WI38 (cell line): Measurements from ENCODE around the gene ZNF775.

Experiments
- H3K4me3 ChIP-seq: 2 replicates; pipeline ENCODE4 v1.5.1; 2011; ENCODE audit warnings: low read depth, mild to moderate bottlenecking, control low read depth, low read length
- CTCF ChIP-seq: IDR thresholded peaks from 2 replicates; pipeline ENCODE4 v1.5.1; 2012; ENCODE audit warnings: low read depth, mild to moderate bottlenecking, control low read depth, low read length

ZNF775 gene

GRCh38 chr7:150390205-150390604 is 11.1 kb downstream of the ZNF775 start:
- no peak for TF ChIP-seq CTCF
- no peak overlapping the region for H3K4me3 ChIP-seq

- TF ChIP-seq CTCF = no peak
- H3K4me3 ChIP-seq = no peak overlapping the region
These were observed 14.2 kb downstream of the ZNF775 start for GRCh38 chr7:150393325-150393724.

DNA sequence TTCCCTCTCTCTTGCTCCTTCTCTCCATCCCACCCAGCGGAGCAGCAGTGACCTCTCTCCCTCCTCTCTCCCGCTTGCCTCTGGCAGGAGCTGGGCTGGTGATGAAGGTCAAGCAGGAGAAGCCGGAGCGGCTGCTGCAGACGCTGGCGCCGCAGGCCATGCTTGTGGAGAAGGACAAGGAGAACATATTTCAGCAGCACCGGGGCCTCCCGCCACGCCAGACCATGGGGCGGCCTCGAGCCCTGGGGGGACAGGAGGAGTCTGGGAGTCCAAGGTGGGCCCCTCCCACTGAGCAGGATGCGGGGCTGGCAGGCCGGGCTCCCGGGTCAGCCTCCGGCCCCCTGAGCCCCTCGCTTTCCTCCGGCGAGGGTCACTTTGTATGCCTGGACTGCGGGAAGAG is 17.3 kb downstream of the ZNF775 start:
- no peak overlapping the region for H3K4me3 ChIP-seq

GRCh38 chr7:150396851-150397260 is 17.7 kb downstream of the ZNF775 start:
- H3K4me3 ChIP-seq = no peak overlapping the region
- no peak for TF ChIP-seq CTCF

More for the DNA sequence above, 17.3 kb downstream of the ZNF775 start:
- TF ChIP-seq CTCF = no peak

DNA sequence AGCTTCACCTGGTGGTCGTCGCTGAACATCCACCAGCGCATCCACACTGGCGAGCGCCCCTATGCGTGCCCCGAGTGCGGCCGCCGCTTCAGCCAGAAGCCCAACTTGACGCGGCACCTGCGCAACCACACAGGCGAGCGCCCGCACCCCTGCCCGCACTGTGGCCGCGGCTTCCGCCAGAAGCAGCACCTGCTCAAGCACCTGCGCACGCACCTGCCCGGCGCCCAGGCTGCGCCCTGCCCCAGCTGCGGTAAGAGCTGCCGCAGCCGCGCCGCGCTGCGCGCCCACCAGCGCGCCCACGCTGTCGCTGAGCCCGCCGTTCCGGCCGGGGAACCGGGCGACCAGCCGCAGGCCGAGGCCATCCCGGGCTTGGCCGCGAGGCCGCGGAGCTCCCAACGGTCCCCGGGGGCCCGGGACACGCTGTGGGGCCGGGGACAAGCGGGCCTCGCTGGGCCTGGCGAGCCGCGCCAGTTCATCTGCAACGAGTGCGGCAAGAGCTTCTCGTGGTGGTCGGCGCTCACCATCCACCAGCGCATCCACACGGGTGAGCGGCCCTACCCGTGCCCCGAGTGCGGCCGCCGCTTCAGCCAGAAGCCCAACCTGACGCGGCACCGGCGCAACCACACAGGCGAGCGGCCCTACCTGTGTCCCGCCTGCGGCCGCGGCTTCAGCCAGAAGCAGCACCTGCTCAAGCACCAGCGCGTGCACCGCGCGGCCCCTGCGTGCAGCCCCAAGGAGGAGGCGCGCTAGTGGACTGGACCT is 18.4 kb downstream of the ZNF775 start:
- H3K4me3 ChIP-seq = no peak overlapping the region
- no peak for TF ChIP-seq CTCF

DNA sequence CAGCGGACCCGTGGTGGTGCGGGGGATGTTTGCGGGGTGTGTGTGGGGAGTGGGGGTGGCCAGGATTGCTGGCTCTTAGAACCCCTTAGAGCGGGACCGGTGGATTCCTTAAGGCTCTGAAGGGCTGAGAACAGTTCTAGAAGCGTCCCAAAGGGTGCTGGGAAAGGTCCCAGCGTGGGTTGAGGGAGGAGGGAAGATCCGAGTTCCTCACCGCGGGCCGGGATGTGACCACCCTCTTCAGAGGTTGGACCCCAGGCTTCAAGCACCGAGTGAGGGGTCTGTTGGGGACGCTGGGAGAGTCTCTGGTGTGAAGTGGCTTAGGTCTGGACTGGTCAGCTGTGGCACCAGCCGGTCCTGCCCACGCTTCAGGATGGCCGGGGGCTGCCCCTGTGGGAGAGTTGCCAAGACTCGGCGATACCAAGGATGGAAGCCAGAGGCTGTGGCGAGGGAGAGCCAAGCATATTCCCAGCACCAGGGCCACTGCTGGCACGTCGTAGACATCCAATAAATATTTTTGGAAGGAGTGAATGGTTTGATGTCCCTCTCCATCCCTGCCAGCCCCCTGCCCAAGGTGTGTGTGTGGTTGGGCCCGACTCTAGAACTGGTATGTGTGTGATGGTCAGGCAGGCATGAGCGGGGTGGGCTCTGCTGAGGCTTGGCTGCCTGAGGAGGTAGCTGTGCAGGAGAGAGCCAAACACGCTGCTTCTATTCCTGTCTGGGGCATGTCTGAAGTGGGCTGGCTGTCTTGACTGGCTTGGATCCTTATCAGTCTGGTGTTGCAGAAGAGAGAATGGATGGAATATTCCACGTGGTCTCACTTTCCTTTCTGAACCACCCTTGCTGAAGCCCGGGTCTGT is 19.2 kb downstream of the ZNF775 start:
- no peak for TF ChIP-seq CTCF
- H3K4me3 ChIP-seq = no peak overlapping the region

GRCh38 chr7:150398965-150399320 is 19.8 kb downstream of the ZNF775 start:
- no peak overlapping the region for H3K4me3 ChIP-seq
- TF ChIP-seq CTCF = no peak
